HG03439 (cell line): ENCODE measurements around the gene TNF.

Experiments
- ATAC-seq: cut with Tn5 transposase; IDR thresholded peaks from one replicate; pipeline ENCODE4 v1.9.1; 2021; ENCODE audit warnings: mild to moderate bottlenecking, moderate library complexity; ENCODE audit not compliant: unreplicated experiment

TNF gene

DNA sequence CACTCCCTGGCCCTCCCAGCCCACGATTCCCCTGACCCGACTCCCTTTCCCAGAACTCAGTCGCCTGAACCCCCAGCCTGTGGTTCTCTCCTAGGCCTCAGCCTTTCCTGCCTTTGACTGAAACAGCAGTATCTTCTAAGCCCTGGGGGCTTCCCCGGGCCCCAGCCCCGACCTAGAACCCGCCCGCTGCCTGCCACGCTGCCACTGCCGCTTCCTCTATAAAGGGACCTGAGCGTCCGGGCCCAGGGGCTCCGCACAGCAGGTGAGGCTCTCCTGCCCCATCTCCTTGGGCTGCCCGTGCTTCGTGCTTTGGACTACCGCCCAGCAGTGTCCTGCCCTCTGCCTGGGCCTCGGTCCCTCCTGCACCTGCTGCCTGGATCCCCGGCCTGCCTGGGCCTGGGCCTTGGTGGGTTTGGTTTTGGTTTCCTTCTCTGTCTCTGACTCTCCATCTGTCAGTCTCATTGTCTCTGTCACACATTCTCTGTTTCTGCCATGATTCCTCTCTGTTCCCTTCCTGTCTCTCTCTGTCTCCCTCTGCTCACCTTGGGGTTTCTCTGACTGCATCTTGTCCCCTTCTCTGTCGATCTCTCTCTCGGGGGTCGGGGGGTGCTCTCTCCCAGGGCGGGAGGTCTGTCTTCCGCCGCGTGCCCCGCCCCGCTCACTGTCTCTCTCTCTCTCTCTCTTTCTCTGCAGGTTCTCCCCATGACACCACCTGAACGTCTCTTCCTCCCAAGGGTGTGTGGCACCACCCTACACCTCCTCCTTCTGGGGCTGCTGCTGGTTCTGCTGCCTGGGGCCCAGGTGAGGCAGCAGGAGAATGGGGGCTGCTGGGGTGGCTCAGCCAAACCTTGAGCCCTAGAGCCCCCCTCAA is 3.1 kb upstream of the TNF start, which contains the start of gene LTA:
Gene LTA (plus strand): TSS at position 249 of the 871 bp plus-strand sequence. CDS start 454 bp downstream, at position 703.
- peak; percentile 34 for ATAC-seq

DNA sequence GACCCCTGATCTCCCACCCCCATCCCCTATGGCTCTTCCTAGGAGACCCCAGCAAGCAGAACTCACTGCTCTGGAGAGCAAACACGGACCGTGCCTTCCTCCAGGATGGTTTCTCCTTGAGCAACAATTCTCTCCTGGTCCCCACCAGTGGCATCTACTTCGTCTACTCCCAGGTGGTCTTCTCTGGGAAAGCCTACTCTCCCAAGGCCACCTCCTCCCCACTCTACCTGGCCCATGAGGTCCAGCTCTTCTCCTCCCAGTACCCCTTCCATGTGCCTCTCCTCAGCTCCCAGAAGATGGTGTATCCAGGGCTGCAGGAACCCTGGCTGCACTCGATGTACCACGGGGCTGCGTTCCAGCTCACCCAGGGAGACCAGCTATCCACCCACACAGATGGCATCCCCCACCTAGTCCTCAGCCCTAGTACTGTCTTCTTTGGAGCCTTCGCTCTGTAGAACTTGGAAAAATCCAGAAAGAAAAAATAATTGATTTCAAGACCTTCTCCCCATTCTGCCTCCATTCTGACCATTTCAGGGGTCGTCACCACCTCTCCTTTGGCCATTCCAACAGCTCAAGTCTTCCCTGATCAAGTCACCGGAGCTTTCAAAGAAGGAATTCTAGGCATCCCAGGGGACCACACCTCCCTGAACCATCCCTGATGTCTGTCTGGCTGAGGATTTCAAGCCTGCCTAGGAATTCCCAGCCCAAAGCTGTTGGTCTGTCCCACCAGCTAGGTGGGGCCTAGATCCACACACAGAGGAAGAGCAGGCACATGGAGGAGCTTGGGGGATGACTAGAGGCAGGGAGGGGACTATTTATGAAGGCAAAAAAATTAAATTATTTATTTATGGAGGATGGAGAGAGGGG is 1.9 kb upstream of the TNF start:
- no peak for ATAC-seq

DNA sequence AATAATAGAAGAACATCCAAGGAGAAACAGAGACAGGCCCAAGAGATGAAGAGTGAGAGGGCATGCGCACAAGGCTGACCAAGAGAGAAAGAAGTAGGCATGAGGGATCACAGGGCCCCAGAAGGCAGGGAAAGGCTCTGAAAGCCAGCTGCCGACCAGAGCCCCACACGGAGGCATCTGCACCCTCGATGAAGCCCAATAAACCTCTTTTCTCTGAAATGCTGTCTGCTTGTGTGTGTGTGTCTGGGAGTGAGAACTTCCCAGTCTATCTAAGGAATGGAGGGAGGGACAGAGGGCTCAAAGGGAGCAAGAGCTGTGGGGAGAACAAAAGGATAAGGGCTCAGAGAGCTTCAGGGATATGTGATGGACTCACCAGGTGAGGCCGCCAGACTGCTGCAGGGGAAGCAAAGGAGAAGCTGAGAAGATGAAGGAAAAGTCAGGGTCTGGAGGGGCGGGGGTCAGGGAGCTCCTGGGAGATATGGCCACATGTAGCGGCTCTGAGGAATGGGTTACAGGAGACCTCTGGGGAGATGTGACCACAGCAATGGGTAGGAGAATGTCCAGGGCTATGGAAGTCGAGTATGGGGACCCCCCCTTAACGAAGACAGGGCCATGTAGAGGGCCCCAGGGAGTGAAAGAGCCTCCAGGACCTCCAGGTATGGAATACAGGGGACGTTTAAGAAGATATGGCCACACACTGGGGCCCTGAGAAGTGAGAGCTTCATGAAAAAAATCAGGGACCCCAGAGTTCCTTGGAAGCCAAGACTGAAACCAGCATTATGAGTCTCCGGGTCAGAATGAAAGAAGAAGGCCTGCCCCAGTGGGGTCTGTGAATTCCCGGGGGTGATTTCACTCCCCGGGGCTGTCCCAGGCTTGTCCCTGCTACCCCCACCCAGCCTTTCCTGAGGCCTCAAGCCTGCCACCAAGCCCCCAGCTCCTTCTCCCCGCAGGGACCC is 981 bp upstream of the TNF start:
- no peak for ATAC-seq

DNA sequence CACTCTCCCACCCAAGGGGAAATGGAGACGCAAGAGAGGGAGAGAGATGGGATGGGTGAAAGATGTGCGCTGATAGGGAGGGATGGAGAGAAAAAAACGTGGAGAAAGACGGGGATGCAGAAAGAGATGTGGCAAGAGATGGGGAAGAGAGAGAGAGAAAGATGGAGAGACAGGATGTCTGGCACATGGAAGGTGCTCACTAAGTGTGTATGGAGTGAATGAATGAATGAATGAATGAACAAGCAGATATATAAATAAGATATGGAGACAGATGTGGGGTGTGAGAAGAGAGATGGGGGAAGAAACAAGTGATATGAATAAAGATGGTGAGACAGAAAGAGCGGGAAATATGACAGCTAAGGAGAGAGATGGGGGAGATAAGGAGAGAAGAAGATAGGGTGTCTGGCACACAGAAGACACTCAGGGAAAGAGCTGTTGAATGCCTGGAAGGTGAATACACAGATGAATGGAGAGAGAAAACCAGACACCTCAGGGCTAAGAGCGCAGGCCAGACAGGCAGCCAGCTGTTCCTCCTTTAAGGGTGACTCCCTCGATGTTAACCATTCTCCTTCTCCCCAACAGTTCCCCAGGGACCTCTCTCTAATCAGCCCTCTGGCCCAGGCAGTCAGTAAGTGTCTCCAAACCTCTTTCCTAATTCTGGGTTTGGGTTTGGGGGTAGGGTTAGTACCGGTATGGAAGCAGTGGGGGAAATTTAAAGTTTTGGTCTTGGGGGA is 754 bp downstream of the TNF start:
- ATAC-seq, result no peak

DNA sequence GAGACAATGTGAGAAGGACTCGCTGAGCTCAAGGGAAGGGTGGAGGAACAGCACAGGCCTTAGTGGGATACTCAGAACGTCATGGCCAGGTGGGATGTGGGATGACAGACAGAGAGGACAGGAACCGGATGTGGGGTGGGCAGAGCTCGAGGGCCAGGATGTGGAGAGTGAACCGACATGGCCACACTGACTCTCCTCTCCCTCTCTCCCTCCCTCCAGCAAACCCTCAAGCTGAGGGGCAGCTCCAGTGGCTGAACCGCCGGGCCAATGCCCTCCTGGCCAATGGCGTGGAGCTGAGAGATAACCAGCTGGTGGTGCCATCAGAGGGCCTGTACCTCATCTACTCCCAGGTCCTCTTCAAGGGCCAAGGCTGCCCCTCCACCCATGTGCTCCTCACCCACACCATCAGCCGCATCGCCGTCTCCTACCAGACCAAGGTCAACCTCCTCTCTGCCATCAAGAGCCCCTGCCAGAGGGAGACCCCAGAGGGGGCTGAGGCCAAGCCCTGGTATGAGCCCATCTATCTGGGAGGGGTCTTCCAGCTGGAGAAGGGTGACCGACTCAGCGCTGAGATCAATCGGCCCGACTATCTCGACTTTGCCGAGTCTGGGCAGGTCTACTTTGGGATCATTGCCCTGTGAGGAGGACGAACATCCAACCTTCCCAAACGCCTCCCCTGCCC is 1.7 kb downstream of the TNF start:
- no peak for ATAC-seq

DNA sequence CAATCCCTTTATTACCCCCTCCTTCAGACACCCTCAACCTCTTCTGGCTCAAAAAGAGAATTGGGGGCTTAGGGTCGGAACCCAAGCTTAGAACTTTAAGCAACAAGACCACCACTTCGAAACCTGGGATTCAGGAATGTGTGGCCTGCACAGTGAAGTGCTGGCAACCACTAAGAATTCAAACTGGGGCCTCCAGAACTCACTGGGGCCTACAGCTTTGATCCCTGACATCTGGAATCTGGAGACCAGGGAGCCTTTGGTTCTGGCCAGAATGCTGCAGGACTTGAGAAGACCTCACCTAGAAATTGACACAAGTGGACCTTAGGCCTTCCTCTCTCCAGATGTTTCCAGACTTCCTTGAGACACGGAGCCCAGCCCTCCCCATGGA is 2.2 kb downstream of the TNF start:
- ATAC-seq, result no peak

DNA sequence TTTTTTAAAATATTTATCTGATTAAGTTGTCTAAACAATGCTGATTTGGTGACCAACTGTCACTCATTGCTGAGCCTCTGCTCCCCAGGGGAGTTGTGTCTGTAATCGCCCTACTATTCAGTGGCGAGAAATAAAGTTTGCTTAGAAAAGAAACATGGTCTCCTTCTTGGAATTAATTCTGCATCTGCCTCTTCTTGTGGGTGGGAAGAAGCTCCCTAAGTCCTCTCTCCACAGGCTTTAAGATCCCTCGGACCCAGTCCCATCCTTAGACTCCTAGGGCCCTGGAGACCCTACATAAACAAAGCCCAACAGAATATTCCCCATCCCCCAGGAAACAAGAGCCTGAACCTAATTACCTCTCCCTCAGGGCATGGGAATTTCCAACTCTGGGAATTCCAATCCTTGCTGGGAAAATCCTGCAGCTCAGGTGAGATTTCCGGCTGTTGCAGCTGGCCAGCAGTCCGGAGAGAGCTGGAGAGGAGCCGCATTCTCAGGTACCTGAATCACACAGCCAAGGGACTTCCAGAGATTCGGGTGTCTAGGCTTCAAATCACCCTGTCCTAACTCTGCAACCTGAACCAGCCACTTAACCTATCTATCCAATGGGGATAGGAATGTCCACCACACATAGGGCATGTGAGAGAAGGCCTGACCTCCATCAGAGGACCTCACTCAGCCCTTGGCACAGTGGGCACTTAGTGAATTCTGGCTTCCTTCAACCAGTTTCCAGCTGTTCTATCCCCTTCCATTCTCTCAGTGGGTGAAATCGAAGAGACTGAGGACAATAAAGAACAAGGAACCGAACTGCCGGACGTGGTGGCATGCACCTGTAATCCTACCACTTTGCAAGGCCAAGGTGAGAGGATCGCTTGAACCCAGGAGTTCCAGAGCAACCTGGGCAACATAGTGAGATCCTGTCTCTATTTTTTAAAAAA is 3.1 kb downstream of the TNF start:
- ATAC-seq, result no peak

DNA sequence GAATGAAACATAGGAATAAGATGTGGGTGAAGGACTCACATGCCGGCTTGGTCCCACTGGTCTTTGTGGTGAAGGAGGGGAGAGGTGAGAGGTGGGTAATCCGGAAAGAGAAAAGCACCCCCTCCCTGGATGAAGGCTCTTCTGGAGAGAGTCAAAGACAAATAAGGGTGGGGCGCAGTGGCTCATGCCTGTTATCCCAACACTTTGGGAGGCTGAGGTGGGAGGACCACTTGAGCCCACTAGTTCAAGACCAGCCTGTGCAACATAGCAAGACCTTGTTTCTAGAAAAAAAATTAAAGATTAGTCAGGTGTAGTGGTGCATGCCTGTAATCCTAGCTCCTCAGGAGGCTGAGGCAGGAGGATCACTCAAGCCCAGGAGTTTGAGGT is 3.7 kb downstream of the TNF start:
- ATAC-seq, result no peak

DNA sequence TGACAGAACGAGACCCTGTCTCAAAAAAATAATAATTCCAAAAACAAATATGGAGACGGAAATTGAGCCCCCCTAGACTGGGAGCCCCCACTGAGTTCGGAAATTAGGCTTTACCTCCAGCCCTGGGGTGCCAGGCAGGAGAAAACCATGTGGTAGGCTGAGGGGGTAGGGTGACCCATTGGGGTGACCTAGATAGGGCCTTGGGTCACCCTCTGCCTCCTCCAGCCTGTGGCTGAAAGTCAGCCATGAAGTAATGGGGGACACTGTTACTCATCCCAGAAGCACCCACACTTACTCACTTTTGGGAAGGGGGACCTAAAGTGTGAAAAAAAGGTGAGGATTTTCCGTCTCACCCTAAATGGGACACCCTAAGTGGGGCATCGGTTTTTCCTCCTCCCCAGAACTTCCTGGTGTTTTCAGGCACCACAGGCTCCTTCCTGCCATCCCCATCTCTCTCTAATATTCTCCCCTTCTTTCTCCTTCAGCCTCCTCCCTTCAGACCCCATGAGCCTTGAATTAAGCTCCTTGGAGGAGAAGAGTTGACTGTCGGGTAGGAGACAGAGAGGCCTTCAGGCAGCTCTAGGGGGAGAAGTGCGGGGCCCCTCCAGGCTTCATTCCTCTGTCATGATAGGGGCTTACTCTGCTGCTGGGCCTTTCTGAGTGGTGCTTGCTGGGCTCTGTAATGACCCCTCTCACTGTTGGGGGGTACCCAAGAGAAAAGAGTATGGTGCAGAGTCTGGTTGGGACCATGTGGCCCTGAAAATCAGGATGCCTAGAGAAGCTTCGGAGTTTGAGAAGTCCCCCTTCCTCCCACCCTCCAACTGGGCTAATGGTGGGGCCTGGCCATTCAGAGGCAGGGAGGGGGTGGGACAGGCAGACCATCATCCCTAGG is 4.4 kb downstream of the TNF start:
- ATAC-seq, result no peak

DNA sequence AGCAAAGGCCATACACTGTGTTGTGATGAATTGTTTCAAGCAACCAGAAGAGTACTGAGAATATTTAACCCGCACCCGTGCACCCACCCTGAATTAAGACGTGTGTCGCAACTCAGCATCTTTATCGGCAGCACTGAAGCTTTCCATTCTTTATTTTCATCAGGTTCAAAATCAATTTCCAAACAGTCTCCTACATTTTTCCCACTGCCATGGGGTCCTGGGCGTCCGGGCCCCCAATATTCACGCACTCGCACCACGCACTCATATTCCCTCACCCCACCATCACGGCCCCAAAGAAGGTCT is 5.0 kb downstream of the TNF start:
- no peak for ATAC-seq

DNA sequence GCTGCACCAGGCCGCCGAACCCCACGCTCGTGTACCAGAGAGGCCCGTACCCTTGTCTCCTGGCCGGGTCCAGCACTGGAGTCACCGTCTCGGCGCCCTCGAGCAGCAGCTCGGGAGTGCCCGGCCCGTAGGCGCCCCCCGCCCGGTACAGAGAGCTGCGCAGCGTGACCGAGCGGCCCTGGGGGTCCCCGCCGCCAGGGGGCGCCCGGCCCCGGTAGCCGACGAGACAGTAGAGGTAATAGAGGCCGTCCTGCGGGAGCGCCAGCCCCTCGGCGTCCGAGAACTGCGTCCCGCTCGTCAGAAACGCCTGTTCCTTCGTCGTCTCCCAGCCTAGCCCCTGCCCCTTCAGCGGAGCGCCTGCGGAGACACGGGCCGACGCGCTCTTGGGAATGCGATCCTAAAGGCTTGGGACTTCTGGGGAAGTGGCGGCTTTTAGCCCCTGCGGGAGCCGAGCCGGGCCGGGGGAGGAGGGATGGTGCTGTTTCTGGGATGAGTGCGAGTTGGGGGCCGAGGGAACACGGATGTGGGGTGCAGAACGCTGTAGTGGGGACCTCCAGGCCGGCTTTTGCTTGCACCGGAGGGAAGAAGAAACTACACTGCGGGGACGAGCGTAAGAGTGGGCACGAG is 5.6 kb downstream of the TNF start:
- peak; percentile 62 for ATAC-seq

DNA sequence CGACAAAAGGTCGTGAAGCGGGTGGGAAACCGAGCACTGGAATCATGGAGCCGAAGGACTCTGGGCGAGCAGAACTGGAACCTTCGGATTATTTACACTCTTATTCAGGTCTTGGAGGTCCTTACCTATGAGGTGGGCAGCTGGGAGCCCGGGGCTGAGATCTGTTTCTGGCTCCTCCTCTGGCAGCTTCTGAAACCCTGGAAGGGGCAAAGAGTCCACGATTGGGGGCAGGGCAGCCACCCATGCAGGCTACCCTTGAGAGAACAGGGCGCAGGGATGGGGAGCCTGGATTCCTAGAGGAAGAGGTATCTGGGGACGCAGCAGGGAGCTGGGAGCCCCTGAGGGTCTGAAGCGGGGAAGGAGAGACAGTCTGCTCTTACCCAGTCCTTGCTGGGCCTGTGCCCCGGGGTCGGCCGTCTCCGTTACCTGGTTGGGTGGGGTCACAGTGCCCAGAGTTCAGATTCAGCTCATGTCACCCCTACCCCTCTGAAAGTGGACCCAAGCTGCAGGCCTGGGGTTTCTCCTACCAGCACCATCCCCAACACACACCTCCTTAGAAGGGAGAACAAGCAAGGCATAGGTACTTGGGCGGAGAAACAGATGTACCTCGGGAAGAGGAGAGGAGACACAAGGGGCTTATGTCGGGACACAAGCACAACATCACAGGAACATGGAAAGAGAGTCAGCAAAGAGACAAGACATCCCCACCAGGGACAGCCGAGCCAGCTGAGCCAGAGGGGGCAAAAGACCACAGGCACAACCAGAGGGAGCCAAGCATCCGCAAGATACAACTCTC is 6.3 kb downstream of the TNF start:
- ATAC-seq, result no peak

DNA sequence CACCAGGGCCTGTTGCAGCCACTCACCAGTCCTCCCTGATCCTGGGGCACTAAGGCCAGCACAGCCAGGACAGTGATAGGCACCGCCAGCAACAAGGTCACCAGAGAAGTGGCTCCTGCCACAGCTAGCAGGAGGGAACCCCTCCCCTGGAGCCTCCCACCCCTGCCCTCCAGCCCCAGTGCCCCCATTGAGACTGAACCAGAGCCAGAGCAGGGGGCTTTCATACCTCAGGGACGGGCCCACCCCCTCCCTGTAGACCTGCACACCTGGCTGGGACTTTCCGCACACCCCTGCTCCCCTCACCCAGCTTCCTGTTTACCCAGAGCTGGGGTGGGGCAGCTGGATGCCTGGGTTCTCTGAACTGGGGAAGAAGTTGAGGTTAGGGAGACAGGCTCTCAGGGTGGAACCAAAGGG is 6.9 kb downstream of the TNF start, which contains the start of gene LTB:
Gene LTB (minus strand): TSS at position 195 of the 414 bp plus-strand sequence. CDS start 7 bp downstream, at position 188.
- ATAC-seq, result no peak

DNA sequence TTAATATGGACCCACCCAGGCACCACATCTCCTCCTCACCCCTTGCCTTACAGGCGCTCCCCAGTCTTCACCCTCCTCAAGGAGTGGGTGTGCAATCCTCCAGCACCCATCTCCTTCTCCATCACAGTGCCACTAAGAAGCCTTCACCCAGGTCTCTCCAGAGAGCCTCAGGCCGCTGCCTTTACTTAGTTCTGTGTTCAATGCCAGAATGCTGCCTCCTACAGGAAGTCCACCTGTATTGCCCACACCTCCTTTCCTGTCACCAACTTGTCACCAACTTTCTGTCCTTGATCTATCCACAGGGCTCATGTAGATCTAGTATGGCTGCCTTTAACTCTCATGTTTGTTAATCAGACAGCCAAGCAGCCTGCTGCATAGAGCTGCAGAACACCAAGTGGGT is 10.1 kb downstream of the TNF start:
- ATAC-seq, result no peak

DNA sequence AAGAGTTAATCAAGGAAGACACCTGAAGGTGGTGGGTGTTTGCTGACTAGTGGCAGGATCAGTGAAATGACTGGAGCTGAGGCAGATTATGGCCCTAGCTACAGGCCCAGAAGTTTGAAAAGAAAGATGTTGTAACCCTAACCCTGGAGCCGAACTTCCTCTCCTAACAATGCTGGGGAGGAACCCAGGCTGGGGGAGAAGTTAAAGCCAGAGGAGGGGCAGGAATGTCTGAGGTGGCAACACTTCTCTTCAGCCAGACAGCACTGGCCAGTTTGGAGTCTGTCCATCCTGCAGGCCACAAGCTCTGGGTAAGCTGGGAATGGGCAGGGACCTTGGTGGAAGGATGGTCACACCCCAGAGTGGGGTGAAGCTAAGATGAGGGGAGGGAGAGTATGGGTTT is 10.6 kb downstream of the TNF start, which contains the start of gene LST1:
Gene LST1 (plus strand): TSS at position 270 of the 400 bp plus-strand sequence. CDS start 1,023 bp downstream, outside the sequence.
- ATAC-seq, result no peak
